HG02678 (cell line): ENCODE results near the gene CARD14.
"Not testable (repeated sequence)": the region's sequence is repeated elsewhere in the genome, so short reads cannot be mapped to it uniquely, and the experiment has no call there.

Experiments used
- ATAC-seq: cut with Tn5 transposase; IDR thresholded peaks from one replicate; pipeline ENCODE4 v1.9.1; 2021; ENCODE audit warnings: mild to moderate bottlenecking, moderate library complexity; ENCODE audit not compliant: unreplicated experiment

CARD14 gene

DNA sequence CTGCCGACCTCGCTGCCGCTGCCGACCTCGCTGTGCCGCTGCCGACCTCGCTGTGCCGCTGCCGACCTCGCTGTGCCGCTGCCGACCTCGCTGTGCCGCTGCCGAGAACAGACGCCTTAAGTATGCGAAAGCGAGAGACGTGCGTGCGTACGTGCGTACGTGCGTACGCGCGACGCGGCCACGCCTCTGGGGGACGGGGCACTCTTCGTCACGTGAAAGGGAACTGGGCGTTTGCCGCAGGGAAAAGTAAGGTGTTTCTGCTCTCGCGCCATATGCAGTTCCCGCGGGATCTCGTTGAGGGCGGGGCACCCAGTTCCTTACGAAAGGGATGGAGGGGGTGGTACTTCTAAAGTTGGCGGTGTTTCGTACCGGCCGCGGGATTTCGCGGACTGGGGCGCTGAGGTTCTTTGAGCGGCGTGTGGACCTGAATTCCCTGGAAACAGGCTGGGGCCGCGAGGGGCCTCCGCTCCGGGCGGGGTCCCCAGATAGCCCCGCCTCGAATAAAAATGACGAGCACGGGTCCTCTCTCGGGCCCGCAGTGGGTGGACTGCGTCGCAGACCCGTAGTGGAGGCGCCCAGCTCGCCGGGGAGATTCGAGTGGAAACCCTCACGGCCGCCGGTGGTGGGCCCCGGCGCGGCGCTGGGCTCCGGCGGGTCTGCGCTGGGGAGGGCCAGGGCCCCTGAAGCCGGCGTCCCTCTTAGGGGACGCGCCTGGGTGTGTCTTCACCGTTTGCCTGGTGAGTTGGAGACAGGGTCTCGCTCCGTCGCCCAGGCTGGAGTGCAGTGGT lies 22.6 kb upstream of the CARD14 start, which contains the start of gene EIF4A3:
Gene EIF4A3, minus strand, starts transcription at position 94 of the 788 bp plus-strand sequence. CDS start 167 bp downstream, outside the sequence.
- peak; percentile 89 for ATAC-seq

DNA sequence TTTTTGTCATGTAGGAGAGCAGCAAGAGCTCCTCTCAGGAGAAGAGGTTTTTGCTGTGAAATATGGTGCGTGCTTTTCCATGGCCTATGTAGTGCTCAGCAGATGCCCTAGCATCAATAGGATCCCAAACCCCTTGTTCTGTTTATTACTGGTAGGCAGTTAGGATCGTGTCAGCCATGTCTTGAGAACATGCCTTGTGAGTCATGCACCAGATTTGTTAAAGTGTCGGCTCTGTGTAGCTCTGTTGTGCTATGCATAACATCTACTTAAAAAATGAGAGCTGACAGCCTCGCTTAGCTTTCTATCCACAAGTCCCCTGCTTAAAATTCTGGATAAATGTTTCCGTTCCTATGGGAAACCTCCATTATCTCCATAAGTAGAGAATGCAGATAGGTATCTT lies 18.5 kb upstream of the CARD14 start:
- ATAC-seq: no peak

DNA sequence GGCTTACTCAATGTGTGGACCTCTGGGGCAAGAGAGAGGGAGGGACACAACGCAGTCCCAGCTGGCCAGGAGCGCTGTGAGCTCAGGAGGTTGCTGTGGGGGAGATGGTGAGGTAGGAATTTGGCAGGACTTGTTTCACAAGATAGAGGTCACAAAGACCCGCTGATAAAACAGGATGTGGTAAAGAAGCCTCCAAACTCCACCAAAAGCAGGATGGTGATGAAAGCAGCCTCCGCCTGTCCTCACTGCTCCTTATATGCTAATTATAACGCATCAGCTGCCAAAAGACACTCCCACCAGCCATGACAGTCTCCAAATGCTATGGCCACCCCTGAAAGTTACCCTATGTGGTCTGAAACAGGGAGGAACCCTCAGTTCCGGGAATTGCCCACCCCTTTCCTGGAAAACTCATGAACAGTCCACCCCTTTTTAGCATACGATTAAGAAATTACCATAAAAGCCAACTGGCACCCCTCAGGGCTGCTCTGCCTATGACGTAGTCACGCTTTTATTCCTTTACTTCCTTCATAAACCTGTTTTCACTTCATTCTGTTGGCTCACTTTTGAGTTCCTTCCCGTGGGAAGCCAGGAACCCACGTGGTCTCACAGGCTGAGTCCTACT lies 17.6 kb upstream of the CARD14 start:
- no peak for ATAC-seq

DNA sequence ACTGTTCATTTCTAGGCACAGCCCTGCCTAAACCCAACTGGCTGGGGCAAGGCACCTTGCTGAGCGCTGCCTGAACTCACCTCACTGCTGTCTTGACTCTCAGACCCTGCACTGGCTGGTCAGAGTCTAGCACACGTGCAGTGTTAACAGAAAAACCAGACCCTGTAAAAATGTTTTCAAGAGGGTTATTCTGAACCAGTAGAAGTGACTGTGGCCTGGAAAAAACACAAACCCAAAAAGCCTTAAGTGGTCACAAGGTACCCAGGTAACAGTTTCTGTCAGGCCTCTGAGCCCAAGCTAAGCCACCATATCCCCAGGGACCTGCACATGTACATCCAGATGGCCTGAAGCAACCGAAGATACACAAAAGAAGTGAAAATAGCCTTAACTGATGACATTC lies 16.8 kb upstream of the CARD14 start:
- peak; percentile 83 for ATAC-seq

DNA sequence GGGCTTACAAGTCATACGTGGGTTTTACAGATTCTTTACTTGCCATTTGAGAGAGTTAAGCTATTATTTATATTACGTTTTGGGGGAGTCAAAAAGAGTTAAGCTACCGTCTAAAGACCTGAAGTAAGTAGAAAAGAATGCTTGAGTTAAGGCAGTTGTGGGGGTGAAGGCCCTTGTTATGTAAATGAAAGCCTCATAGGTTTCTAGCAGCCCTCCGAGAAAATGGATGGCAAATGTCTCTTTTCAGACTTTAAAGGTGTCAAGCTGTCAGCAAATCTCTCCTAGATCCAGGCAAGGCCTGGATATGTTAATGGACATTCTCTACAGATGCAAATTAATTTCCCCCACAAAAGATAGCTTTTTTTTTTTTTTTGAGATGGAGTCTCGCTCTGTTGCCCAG lies 15.7 kb upstream of the CARD14 start:
- ATAC-seq: no peak

DNA sequence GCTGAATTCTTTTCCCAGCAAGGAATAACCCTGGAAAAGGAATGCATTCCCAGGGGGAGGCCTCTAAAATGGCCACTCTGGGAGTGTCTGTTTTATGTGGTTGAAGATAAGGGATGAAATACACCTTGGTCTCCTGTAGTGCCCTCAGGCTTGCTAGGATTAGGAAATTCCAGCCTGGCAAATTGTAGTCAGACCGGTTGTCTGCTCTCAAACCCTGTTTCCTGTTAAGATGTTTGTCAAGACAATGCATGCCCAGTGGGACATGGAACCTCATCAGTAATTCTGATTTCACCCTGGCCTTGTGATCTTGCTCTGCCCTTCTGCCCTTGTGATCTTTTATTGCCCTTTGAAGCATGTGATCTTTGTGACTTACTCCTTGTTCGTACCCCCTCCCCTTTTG lies 14.2 kb upstream of the CARD14 start:
- not testable (repeated sequence) for ATAC-seq

DNA sequence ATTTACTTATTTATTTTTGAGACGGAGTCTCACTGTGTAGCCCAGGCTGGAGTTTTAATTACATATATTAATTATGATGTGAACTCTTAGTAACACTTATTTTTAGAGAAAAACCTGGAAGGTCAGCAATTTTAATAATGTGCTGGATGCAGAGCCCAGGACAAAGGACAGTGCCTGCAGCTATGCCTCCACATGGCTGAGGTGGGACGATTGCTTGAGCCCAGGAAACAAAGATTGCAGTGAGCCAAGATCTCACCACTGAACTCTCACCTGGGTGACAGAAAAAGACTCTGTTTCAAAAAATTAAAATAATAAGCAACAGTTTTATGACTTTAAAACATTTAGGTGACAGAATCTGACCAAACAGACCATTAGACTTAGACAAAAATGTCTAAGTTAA lies 11.0 kb upstream of the CARD14 start:
- ATAC-seq: no peak

DNA sequence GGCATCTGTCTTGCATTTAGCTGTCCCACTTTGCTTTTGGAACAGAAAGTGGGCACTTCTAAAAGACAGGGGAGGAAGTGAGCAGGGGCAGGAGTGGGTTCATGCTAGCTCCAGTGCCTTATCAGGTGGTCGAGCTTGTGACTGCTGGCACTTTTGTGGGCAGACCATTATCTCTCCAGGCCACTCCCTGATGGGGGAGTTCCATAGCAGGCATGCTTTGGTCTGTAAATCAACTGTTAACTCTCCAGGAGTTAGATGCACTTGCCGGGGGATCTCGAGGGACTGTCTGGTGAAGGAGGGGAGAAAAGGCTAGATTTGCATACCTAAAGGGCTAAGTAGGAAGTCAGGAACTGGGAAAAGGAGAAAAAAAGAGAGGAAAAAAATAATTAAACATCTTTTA lies 9.3 kb upstream of the CARD14 start:
- ATAC-seq: no peak

DNA sequence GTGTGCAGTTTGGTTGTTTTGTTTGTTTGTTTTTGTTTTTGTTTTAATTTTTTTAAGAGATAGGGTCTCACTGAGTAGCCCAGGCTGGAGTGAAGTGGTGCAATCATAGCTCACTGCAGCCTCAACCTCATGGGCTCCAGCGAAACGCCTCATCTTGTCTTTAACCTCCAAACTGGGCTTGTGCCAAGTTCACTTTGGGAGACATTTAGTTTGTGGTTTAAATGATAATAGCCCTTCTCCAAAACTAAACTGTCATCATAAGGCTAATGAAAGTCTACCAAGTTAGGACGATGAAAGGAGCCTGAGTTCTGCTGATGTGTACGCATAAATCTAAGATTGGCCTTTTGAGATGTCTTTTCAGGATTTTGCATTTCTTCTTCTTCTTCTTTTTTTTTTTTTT lies 6.5 kb upstream of the CARD14 start:
- no peak for ATAC-seq

DNA sequence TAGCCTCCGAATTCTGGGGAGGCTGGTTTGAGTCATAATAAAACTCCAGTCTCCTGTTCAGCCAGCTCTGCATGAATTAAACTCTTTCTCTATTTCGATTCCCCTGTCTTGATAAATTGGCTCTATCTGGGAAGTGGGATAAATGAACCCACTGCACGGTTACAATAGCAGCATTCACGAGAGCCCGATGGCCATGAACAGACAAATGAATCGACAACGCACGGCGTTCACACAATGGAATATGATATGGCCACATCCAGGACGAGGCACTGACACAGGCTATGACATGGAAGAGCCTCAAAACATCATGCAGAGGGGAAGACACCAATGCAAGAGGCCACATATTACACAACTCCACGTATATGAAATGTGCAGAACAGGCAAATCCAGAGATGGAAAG lies 5.6 kb upstream of the CARD14 start:
- ATAC-seq: no peak

DNA sequence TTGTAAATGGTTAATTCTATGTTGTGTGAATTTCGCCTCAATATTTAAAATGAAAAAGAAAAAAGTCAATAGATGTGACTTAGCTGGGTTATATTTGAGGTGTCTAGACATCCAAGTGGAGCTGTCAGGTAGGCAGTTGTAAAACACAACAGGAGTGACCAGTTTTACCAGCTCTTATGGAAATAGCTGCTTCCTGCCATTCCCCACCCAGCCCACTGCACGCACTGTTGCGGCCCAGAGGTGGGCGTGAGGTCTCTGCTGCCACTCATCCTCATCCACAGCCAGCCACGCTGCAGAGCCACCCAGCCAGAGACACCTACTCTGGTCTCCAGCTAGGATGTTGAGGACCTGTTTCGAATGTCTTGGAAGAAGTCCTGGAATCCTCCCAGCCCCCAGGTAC lies 3.4 kb upstream of the CARD14 start:
- ATAC-seq: no peak

DNA sequence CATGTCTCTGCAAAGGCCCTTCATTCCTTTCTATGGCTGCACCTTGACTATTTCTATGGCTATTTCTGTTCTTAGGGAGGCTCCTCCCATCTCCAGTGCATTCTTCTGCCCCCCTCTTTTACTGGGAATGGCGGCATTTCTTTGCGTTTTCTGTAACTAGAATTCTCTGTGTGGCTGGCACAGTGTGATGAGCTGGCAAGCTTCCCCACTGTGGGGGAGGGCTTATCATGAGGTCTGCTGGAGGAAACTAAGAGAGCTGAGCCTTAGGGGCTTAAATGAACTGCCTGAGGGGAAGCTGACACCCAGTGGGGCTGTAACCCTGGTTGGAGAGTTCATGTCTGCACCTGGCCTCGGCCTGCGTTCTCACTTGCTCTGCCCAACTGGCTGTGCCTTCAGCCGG lies 1.5 kb upstream of the CARD14 start:
- no peak for ATAC-seq

DNA sequence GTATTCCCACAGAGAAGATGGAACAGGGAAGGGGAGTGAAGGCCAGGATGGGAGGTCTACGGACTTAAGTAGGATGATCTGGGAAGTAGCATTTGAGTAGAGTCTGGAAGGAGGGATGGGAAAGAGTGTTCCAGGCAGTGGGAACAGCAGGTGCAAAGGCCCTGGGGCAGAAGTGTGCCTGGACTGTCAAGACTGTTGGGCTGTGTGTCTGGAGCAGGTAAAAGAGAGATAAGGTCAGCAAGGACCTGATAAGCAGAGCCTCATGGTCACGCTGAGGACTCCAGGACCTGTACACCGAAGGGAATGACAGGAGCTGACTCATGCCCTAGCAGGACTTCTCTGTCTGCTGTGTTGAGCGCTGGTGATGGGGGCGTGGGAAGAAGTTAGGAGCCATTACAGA lies 723 bp upstream of the CARD14 start:
- no peak for ATAC-seq

DNA sequence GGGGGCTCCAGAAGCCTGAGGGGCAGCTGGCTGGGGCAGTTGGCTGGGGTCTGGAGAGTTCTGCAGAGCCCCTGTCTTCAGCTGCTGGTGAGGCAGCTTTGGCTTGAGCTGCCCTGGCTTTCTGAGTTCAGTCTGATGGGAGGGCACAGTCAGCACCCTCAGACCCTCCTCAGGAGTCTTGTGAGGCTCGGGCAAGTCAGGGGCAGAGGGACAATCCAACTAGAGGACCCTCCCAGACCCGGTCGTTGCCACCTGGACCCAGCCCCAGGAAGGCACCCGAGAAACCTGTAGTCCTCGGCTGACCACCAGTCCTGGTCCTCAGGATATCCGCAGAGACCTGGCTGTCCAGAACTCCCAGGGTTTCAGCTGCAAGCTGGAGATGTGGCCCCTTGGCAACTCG lies 1.9 kb downstream of the CARD14 start:
- ATAC-seq: no peak

DNA sequence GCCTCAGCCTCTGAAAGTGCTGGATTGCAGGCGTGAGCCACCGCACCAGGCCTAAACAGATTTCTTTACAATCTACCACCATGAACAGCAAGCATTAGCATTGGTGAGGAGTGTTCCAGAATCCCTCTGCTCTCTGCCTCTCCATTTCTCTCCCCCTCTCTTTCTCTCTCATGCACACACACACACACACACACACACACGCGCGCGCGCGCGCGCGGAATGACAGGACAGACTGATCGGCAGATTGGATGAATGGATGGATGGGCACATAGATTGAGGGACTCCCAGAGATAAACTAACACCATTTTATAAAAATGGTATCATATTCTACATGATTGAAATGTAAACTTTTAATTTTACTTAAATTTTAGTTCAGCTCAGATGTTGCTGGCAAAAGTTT lies 3.3 kb downstream of the CARD14 start:
- ATAC-seq: no peak

DNA sequence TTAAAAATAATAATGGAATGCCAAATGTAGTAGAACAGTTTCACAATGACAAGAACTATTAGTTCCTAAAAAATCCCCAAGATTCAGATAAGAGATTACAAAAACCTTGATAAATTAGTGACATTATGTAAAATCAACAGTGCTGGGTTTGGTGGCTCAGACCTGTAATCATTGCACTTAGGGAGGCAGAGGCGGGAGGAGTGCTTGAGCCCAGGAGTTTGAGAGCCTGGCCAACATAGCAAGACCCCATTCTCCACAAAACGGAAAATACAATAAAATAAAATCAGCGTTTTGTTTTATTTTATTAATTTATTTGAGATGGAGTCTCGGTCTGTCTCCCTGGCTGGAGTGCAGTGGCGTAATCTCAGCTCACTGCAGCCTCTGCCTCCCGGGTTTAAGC lies 4.1 kb downstream of the CARD14 start:
- ATAC-seq: no peak

DNA sequence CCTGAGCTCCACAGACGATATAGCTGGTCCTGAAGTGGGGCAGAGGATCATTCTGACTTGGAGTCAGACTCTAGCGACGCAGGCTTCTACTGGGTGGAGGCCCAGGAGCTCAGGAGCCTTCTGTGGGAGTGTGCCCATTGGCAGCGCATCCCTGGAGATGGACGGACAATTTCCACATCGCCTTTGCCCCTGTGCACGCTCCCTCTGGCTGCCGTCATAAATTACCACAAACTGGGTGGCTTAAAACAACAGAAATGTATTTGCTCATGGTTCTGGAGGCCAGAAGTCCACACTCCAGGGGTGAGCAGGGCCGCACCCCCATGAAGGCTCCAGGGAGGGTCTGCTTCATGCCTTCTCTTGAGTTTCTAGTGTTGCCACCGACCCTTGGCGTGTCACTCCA lies 6.9 kb downstream of the CARD14 start:
- ATAC-seq: no peak

DNA sequence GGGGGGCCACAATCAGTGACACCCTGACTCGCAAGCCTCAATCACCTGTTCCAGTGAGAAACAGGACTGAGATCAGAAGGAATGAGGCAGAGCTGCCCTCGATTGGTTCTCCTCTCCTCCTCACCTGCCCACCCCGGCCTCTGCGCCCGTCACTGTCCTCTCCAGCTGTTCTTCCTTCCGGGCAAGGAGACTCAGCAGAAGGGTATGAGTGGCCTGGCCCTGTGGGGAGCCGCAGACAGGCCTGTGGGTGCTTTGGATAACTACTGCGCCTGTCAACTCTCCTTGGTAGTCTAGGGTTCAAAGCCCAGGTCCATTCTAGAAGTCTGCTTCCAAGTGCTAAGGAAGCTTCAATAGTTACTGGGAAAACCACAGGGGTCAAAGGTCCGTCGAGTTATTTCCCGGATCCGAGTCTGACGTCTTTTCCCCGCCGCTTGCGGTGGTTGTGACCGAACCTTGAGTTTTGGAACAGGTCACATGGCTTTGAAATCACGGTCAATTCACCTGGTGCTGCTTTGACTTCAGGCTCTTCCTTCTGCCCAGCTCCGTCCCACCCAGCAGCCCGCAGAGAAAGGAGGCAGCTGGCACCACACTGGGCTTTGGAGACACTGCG lies 8.3 kb downstream of the CARD14 start:
- no peak for ATAC-seq

DNA sequence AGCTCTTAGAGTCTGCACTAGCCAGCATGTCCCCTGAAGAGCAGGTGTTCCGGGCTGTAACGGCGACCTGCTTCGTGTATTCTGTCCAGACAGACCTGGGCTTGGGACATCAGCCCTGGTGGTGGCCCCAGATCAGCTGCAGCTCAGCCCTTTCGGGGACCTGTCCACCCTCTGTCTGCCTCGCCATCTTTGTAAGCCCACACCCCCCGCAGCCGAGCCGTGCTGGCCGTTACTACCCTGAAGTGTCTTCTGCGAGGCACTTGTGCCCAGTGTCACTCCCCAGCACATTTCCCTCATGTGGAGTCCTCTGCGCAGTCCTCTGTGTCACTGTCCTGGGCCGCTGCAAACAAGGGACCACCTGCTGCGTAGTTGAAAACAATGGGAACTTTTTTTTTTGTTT lies 10.4 kb downstream of the CARD14 start:
- ATAC-seq: no peak

DNA sequence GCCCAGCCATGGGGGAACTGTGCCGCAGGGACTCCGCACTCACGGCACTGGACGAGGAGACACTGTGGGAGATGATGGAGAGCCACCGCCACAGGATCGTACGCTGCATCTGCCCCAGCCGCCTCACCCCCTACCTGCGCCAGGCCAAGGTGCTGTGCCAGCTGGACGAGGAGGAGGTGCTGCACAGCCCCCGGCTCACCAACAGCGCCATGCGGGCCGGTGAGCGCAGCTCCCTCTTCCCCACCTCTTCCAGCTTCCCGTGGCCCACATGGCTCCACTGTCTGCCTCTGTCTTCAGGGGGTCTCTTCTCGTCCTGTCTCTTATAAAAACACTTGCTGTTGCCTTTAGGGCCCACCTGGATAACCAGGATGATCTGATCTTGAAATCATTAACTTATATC lies 11.6 kb downstream of the CARD14 start:
- no peak for ATAC-seq

DNA sequence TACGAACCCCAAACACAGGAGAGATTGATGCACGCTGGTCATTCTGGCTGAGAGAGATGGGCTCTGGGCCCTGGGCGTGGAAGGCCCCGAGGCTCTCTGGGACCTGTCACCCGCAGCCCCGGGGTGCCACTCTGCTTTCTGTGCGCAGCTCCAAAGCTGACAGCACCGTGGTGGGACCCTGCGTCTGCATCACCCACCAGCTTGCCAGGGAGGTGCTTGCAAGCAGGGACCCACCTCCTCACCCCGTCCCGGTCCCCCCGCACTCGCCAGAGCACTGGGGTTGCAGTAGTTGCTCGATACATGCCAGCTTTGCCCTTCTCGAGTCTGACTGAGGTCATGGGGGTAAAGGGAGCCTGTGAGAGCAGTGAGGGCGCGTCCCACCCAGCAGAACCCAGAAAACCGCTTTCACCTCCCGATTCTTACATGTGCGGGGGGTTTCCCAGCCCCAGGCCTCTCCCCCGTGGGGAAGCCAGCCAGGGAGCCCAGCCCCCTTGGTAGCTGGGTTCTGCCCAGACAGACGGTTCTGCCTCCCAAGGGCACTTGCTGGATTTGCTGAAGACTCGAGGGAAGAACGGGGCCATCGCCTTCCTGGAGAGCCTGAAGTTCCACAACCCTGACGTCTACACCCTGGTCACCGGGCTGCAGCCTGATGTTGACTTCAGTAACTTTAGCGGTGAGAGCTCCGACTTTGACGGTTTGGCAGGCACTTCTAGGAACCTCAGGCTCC lies 12.5 kb downstream of the CARD14 start:
- no peak for ATAC-seq

DNA sequence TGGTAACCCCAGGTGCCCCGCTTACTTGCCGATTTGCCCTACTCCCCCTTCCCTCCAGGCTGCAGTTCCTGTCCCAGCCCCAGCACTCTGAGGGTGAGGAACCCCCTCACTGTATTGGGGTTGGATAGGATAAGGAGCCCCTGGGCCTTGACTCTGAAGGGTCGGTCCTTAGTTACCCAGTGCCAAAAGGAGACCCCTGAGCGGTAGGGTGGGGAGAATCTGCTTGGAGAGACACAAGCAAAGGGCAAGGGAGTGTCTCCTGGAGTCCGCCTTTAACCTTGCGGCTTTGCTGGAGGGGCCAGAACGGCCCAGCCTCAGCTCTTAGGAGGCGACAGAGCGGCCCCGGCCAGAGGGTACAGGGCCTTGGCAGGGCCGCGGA lies 13.0 kb downstream of the CARD14 start:
- no peak for ATAC-seq
